Measurements from ENCODE around the gene C1QA. TPM values are rescaled to one million over a fixed set of nuclear protein-coding genes. Genes with fewer than 3 reads are reported as not detected.

The C1QA gene
- total and polyA plus RNA-seq, 2 of the 13 experiments (the other 11 are each of a cell fraction or from before 2014, with no cell fraction given), result not detected

- ATAC-seq, result no peak
- intact Hi-C loops (cut with micrococcal nuclease; ENCODE audit: unreplicated experiment) (no loop called here), in situ Hi-C loops (cut with HindIII; ENCODE audit: extremely low pct_ligation_motif_present, low pct_unique_long_range_greater_than_20kb) (loop anchor here (5.0 to 10.0 kb wide), 2 partner anchors 227 to 509 kb away; no protein-coding TSS in a partner anchor)
- Histone ChIP-seq H3K4me2 (ENCODE audit: low read depth, low read length) (no peak overlapping the region), H3K9me3 (ENCODE audit: low read length) (no peaks in the 10 kb centered on the region), H3K4me3 (replicated peaks in 1 of 3; ENCODE audit: insufficient read depth in 1 of 3, low read depth in 2 of 3, low read length in 3 of 3) (no peak overlapping the region), H3K9ac (ENCODE audit: insufficient read depth, low read depth, low read length) (no peak overlapping the region), H3K4me1 (ENCODE audit: insufficient read depth, low read length) (no peaks in the 10 kb centered on the region), H3K79me2 (ENCODE audit: insufficient read depth, low read length) (no peaks in the 10 kb centered on the region), H3K36me3 (replicated peaks in 1 of 2; ENCODE audit: control insufficient read depth in 1 of 2, insufficient read depth in 2 of 2, low read length in 2 of 2) (no peaks in the 10 kb centered on the region), H2AFZ (ENCODE audit: low read length) (no peak overlapping the region), H4K20me1 (ENCODE audit: insufficient read depth, low read length) (peaks cover 3% of the 10 kb centered on the region; the same call in 1 of the 2 replicates), H3K27me3 (ENCODE audit: control insufficient read depth in 1 of 2, insufficient read depth in 2 of 2, low read length in 2 of 2) (peaks cover 6 to 21% of the 10 kb centered on the region in 2 experiments; a peak in 3 of 5 replicates), H3K27ac (ENCODE audit: extremely low read length, insufficient read depth, low read length) (no peak overlapping the region)
- no peak for DNase-seq (ENCODE audit: low spot score)
- no peak for FAIRE-seq
- ChIA-PET POLR2A (no interaction called here), CTCF (ENCODE audit: low intra/inter-chr PET ratio, low total read pairs) (no interaction called here)
- TF ChIP-seq PHF8 (CRISPR knock-in tag; IDR thresholded peaks at IDR 0.05) (no peak), ZNF142 (CRISPR knock-in tag; IDR thresholded peaks at IDR 0.05) (no peak), SP140L (CRISPR knock-in tag; IDR thresholded peaks at IDR 0.05; ENCODE audit: borderline replicate concordance) (no peak), ZBTB25 (CRISPR knock-in tag; IDR thresholded peaks at IDR 0.05) (no peak), REPIN1 (CRISPR knock-in tag; IDR thresholded peaks at IDR 0.05; ENCODE audit: borderline replicate concordance, low read depth) (no peak), HIVEP1 (CRISPR knock-in tag; IDR thresholded peaks at IDR 0.05) (no peak), ZNF770 (CRISPR knock-in tag; IDR thresholded peaks at IDR 0.05) (no peak), SALL1 (CRISPR knock-in tag; IDR thresholded peaks at IDR 0.05) (no peak), CCDC6 (CRISPR knock-in tag; IDR thresholded peaks at IDR 0.05) (no peak)
- WGBS (ENCODE audit: low lambda C conversion rate), result 0% methylated on average over 2 of the region's 12 CpGs
- no TSS peak for BruUV-seq (replicated peaks)
Measured at GRCh38 chr1:22643928-22644327, 7.5 kb downstream of the C1QA start.

Measured in HepG2 (cell line).